IMR-90 (cell line): Measurements from ENCODE around the gene MMRN2.

Experiments used
- BHLHE40 ChIP-seq: fragments of 150-350 bp; IDR thresholded peaks from 2 replicates; pipeline ENCODE4 v1.6.1; 2016; ENCODE audit warnings: mild to moderate bottlenecking, low read depth, low read length
- CHD1 ChIP-seq: IDR thresholded peaks from 2 replicates; pipeline ENCODE4 v1.6.1; 2012; ENCODE audit warnings: low read depth, low read length, improper control_type of control experiment
- MAFK ChIP-seq: IDR thresholded peaks from 2 replicates; pipeline ENCODE4 v1.6.1; 2012; ENCODE audit warnings: low read depth, low read length, improper control_type of control experiment
- MAZ ChIP-seq: IDR thresholded peaks from 2 replicates; pipeline ENCODE4 v1.6.1; 2012; ENCODE audit warnings: low read depth, mild to moderate bottlenecking, low read length, improper control_type of control experiment, moderate library complexity, borderline replicate concordance
- POLR2A ChIP-seq: IDR thresholded peaks from 2 replicates; pipeline ENCODE4 v1.6.1; 2012; ENCODE audit warnings: mild to moderate bottlenecking, low read depth, low read length
- RAD21 ChIP-seq: IDR thresholded peaks from 2 replicates; pipeline ENCODE4 v1.6.1; 2012; ENCODE audit warnings: low read length, improper control_type of control experiment
- TF ChIP-seq, protein P1 (sequence below): conservative IDR thresholded peaks from 2 replicates; pipeline ENCODE4 v1.5.1; 2012; ENCODE audit warnings: mild to moderate bottlenecking, low read depth, low read length, improper control_type of control experiment
- TF ChIP-seq, protein P2 (sequence below): fragments of 150-350 bp; IDR thresholded peaks from 2 replicates; pipeline ENCODE4 v1.6.1; 2016; ENCODE audit warnings: low read depth, mild to moderate bottlenecking, low read length, moderate library complexity, borderline replicate concordance

DNA sequence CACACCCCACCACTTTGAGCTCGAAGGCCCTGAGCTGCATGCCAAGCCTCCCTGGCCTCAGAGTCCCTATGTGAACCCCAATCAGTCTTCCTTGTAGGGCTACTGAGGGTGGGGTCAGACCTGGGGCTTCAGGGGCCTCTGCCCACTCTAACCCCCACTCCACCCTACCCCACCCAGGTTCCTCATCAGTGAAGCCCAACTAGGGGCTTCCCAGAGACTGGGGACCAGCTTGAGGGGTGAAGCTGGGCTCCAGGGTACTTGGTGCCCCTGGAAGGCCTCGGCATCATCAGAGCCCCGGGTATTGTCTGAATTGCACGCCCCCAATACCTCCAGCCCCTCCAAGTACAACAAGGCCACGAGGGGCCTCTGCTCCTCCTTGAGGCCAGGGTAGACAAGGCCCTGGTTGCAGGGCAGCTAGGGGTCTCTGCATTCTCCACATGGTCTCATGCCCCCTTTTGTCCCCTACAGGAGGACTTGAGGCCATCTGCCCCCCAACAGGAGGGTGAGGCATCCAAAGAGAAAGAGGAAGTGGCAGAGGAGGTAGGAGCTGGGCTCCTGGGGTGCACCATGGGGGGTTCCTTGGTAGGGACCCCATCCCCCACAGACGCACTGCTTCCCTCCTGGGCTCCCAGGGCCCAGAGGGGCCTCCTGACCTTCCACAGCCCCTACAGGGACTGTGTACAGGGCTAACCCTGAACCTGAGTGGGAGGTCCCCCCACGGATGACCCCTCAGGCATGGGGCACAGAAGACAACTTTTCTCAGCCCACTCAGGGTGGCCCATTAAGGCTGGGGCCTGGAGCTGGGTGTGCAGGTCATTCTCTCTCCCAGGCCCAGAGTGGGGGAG is 4.9 kb upstream of the MMRN2 start:
- no peak for TF ChIP-seq RAD21
- no peak for TF ChIP-seq POLR2A
- no peak for TF ChIP-seq MAFK
- TF ChIP-seq, protein P1, sequence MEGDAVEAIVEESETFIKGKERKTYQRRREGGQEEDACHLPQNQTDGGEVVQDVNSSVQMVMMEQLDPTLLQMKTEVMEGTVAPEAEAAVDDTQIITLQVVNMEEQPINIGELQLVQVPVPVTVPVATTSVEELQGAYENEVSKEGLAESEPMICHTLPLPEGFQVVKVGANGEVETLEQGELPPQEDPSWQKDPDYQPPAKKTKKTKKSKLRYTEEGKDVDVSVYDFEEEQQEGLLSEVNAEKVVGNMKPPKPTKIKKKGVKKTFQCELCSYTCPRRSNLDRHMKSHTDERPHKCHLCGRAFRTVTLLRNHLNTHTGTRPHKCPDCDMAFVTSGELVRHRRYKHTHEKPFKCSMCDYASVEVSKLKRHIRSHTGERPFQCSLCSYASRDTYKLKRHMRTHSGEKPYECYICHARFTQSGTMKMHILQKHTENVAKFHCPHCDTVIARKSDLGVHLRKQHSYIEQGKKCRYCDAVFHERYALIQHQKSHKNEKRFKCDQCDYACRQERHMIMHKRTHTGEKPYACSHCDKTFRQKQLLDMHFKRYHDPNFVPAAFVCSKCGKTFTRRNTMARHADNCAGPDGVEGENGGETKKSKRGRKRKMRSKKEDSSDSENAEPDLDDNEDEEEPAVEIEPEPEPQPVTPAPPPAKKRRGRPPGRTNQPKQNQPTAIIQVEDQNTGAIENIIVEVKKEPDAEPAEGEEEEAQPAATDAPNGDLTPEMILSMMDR = no peak
- TF ChIP-seq CHD1 = no peak
- TF ChIP-seq BHLHE40 = no peak
- TF ChIP-seq, protein P2, sequence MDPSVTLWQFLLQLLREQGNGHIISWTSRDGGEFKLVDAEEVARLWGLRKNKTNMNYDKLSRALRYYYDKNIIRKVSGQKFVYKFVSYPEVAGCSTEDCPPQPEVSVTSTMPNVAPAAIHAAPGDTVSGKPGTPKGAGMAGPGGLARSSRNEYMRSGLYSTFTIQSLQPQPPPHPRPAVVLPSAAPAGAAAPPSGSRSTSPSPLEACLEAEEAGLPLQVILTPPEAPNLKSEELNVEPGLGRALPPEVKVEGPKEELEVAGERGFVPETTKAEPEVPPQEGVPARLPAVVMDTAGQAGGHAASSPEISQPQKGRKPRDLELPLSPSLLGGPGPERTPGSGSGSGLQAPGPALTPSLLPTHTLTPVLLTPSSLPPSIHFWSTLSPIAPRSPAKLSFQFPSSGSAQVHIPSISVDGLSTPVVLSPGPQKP = no peak
- TF ChIP-seq MAZ = no peak
